K562 (cell line): ENCODE results near the gene COPE. TPM values are rescaled to one million over a fixed set of nuclear protein-coding genes. Genes with fewer than 3 reads are reported as not detected.
A peak's percentile ranks its signal among the peaks of the same experiment; 100 is the strongest.

ENCODE experiments used
- ATAC-seq: fragments of 200-7000 bp; cut with Tn5 transposase; 3 replicates; pipeline ENCODE4 v1.9.1; 2020; ENCODE audit warnings: moderate library complexity
- BruUV-seq: library from RNA; stranded (reverse); fragments of 400-500 nt; replicated peaks from 2 replicates; lab custom pipeline; 2021; lab: Mats Ljungman, UMichigan
- CTCF ChIA-PET: fragments of 300-600 bp; formaldehyde crosslinking; extraction: SDS; loops from one replicate; lab custom pipeline; 2021; ENCODE audit warnings: low intra/inter-chr PET ratio; lab: Yijun Ruan, JAX
- POLR2A ChIA-PET: fragments of 300-600, 350-650 bp; sonication (Branson Sonifier 250); formaldehyde crosslinking; extraction: SDS; loops from one replicate; lab custom pipeline; 2021; ENCODE audit warnings: antibody characterized with exemption, inconsistent platforms; lab: Yijun Ruan, JAX
- DNase-seq, 4 experiments: peaks; one replicate each; pipeline versions ENCODE4 v3.0.0 to v3.0.0-alpha.2; 2011 to 2018; ENCODE audit warnings: low spot score in 3 of 4, mixed read lengths in 3 of 4; ENCODE audit errors: extremely low read depth in 1 of 4
- FAIRE-seq: peaks from 2 replicates; lab custom pipeline; 2011; peaks lifted over from hg19 to GRCh38; lab: Jason Lieb, UNC
- H2AFZ ChIP-seq: 2 replicates; pipeline ENCODE4 v1.6.0; 2011; ENCODE audit warnings: low read depth, low read length, control low read depth, inconsistent platforms
- H3K27ac ChIP-seq: fragments of 200-600 bp; 3 replicates; pipeline ENCODE4 v1.8.0; 2011; ENCODE audit warnings: low read depth, mild to moderate bottlenecking, control low read depth, inconsistent platforms, low read length, moderate library complexity, mixed read lengths; ENCODE audit errors: extremely low read depth
- H3K27me3 ChIP-seq, 2 experiments: fragments of 300-600 bp in 1 of 2; 2 replicates in 1 of 2; 3 replicates in 1 of 2; pipeline versions ENCODE4 v1.6.0 to v1.8.0; 2011; ENCODE audit warnings: inconsistent platforms in 2 of 2, low read length in 2 of 2, mild to moderate bottlenecking in 1 of 2, mixed read lengths in 1 of 2, moderate library complexity in 1 of 2; ENCODE audit not compliant: control insufficient read depth in 2 of 2, insufficient read depth in 2 of 2
- H3K36me3 ChIP-seq: fragments of 300-600 bp; 3 replicates; pipeline ENCODE4 v1.8.0; 2011; ENCODE audit warnings: mild to moderate bottlenecking, low read length, inconsistent platforms; ENCODE audit not compliant: control insufficient read depth, insufficient read depth
- H3K4me1 ChIP-seq, 2 experiments: fragments of 200-600 bp in 1 of 2; replicated peaks in 1 of 2; 2 replicates in 1 of 2; 3 replicates in 1 of 2; pipeline versions ENCODE4 v1.5.1 to v1.8.0; 2011; ENCODE audit warnings: inconsistent platforms in 2 of 2, low read length in 2 of 2, mild to moderate bottlenecking in 1 of 2, mixed read lengths in 1 of 2, moderate library complexity in 1 of 2; ENCODE audit not compliant: control insufficient read depth in 2 of 2, insufficient read depth in 2 of 2
- H3K4me2 ChIP-seq: 2 replicates; pipeline ENCODE4 v1.6.1; 2011; ENCODE audit warnings: low read length, control low read depth, inconsistent platforms, mixed read lengths; ENCODE audit not compliant: insufficient read depth
- H3K4me3 ChIP-seq: fragments of 200-600 bp; sonication (generic), shearing (Covaris generic); 2 replicates; pipeline ENCODE4 v1.5.1; 2016; ENCODE audit warnings: control low read depth, inconsistent platforms
- H3K79me2 ChIP-seq: fragments of 200-600 bp; 3 replicates; pipeline ENCODE4 v1.8.0; 2011; ENCODE audit warnings: low read length, inconsistent platforms; ENCODE audit not compliant: control insufficient read depth, insufficient read depth
- H3K9ac ChIP-seq, 2 experiments: 2 replicates each; pipeline versions ENCODE4 v1.6.0 to v1.6.1; 2011; ENCODE audit warnings: low read depth in 2 of 2, low read length in 2 of 2, control low read depth in 1 of 2, inconsistent platforms in 1 of 2, mild to moderate bottlenecking in 1 of 2, mixed read lengths in 1 of 2; ENCODE audit not compliant: insufficient read depth in 1 of 2
- H3K9me1 ChIP-seq: one replicate; pipeline ENCODE4 v1.6.0; 2011; ENCODE audit warnings: inconsistent platforms, mild to moderate bottlenecking, low read length, moderate library complexity; ENCODE audit not compliant: control insufficient read depth, insufficient read depth
- H3K9me3 ChIP-seq: replicated peaks from 2 replicates; pipeline ENCODE4 v1.5.1; 2011; ENCODE audit warnings: low read depth, low read length, inconsistent platforms; ENCODE audit not compliant: control insufficient read depth, insufficient read depth
- H4K20me1 ChIP-seq: replicated peaks from 2 replicates; pipeline ENCODE4 v1.6.1; 2011; ENCODE audit warnings: low read length, inconsistent platforms, mixed read lengths; ENCODE audit not compliant: control insufficient read depth, insufficient read depth
- ARID2 ChIP-seq: fragments of 450-650 bp; IDR thresholded peaks from 2 replicates; pipeline ENCODE4 v1.6.1; 2017; ENCODE audit warnings: antibody characterized with exemption, mild to moderate bottlenecking
- BCOR ChIP-seq: fragments of 450-650 bp; IDR thresholded peaks from 2 replicates; pipeline ENCODE4 v1.6.1; 2016
- BRCA1 ChIP-seq, 2 experiments: fragments of 450-650 bp in 1 of 2; sonication (generic) in 1 of 2; formaldehyde crosslinking in 1 of 2; IDR thresholded peaks; 2 replicates each; pipeline versions ENCODE4 v1.5.0 to v1.6.1; 2017 to 2020; ENCODE audit warnings: mild to moderate bottlenecking in 1 of 2, missing genetic modification reagents in 1 of 2
- EWSR1 ChIP-seq: fragments of 450-650 bp; IDR thresholded peaks from 2 replicates; pipeline ENCODE4 v1.6.1; 2018; ENCODE audit warnings: borderline replicate concordance, mild to moderate bottlenecking, low read depth, moderate library complexity; ENCODE audit not compliant: partially characterized antibody
- IFI16 ChIP-seq: fragments of 250-450 bp; sonication (Bioruptor Pico); IDR thresholded peaks from 2 replicates; pipeline ENCODE4 v2.1.2; 2022; ENCODE audit warnings: mild to moderate bottlenecking, inconsistent platforms
- KLF16 ChIP-seq: IDR thresholded peaks from 2 replicates; pipeline ENCODE4 v1.6.1; 2016; ENCODE audit warnings: antibody characterized with exemption
- MTA2 ChIP-seq: fragments of 450-650 bp; IDR thresholded peaks from 2 replicates; pipeline ENCODE4 v1.6.1; 2016; ENCODE audit warnings: low read depth
- NR2C2 ChIP-seq, 2 experiments: fragments of 200-800 bp in 1 of 2; sonication (Bioruptor generic) in 1 of 2; sonication (generic) in 1 of 2; formaldehyde crosslinking in 1 of 2; IDR thresholded peaks; 2 replicates each; pipeline versions ENCODE4 v1.6.1 to v1.8.0; 2016 to 2022; ENCODE audit warnings: mild to moderate bottlenecking in 1 of 2, missing compliant biosample characterization in 1 of 2, missing genetic modification characterization in 1 of 2, missing genetic modification reagents in 1 of 2
- POLR3G ChIP-seq: IDR thresholded peaks from 2 replicates; pipeline ENCODE4 v1.6.1; 2011; ENCODE audit not compliant: insufficient read length, insufficient replicate concordance; ENCODE audit errors: extremely low read depth
- TSC22D4 ChIP-seq: fragments of 450-650 bp; IDR thresholded peaks from 2 replicates; pipeline ENCODE4 v1.6.1; 2016; ENCODE audit warnings: missing genetic modification characterization, missing biosample characterization, control low read depth
- ZNF780A ChIP-seq: fragments of 250-450 bp; sonication (Bioruptor Pico); IDR thresholded peaks from 2 replicates; pipeline ENCODE4 v1.5.0; 2021; ENCODE audit warnings: mild to moderate bottlenecking
- WGBS: fragments of 100-300 bp; shearing (Covaris generic); methylation state at CpG from one replicate; pipeline ENCODE4 v1.1.6; 2016; ENCODE audit warnings: low coverage, mixed read lengths; ENCODE audit not compliant: insufficient coverage; ENCODE audit errors: missing lambda C conversion rate; 5-methylcytosine and 5-hydroxymethylcytosine counted together
- in situ Hi-C: fragments of 300-500 bp; cut with MboI; formaldehyde crosslinking; loops from 4 replicates; pipeline ENCODE4 v1.15.0; 2018; ENCODE audit warnings: inconsistent platforms, mixed read lengths
- intact Hi-C: fragments of 100-400 bp; cut with micrococcal nuclease; formaldehyde crosslinking; loops from 2 replicates; pipeline ENCODE4 v1.14.2; 2022
- polyA plus RNA-seq, 8 experiments: library from polyadenylated mRNA; depleted of rRNA in 4 of 8; stranded (reverse) in 5 of 8; unstranded in 3 of 8; fragments of >200 nt; fragmentation: Nextera tagmentation in 2 of 8; fragmentation: Illumina TruSeq in 1 of 8; extraction: Ambion mirVana in 2 of 8; extraction: Trizol in 1 of 8; gene quantifications; 2 replicates each; pipeline versions ENCODE4 v1.2.1 to v1.2.3, GENCODE V29; 2011 to 2014; ENCODE audit warnings: inconsistent platforms in 1 of 8, missing spikeins in 1 of 8
- total RNA-seq, 7 experiments: library from RNA; depleted of rRNA in 6 of 7; stranded (reverse); fragments of >200 nt in 6 of 7; fragmentation: Illumina TruSeq in 2 of 7; extraction: Trizol in 2 of 7; gene quantifications; 2 replicates each; pipeline versions ENCODE4 v1.2.1 to v1.2.3, GENCODE V29; 2011 to 2021; ENCODE audit warnings: low replicate concordance in 1 of 7
- TF ChIP-seq, protein P1 (sequence below): fragments of 450-650 bp; formaldehyde crosslinking; IDR thresholded peaks from 2 replicates; pipeline ENCODE4 v1.4.0; 2022; ENCODE audit warnings: missing genetic modification characterization
- TF ChIP-seq, protein P2 (sequence below): fragments of 450-650 bp; formaldehyde crosslinking; IDR thresholded peaks from 2 replicates; pipeline ENCODE4 v1.4.0; 2020; ENCODE audit warnings: mild to moderate bottlenecking

The COPE gene
- total and polyA plus RNA-seq, 9 of the 15 experiments (the other 6 are each of a cell fraction or from before 2014, with no cell fraction given), result 5.8 to 273 (median 147) TPM

DNA sequence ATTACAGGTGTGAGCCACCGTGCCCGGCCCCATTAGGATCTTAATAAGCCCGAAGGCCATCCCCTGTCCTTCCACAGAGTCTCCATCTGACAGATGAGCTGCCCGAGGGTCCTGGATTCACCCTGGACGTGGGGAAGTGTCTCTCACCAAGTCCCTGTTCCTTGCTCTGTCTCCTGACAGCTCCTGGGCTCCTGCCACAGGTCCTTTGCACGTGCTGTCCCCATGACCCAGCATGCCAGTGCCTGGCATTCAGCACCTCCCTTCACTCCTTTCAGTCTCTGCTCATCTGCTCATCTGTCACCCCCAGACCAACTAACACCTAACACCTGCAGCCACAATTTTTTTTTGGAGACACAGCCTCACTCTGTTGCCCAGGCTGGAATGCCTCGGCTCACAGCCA, 37.7 kb downstream of the COPE start:
- Histone ChIP-seq H3K79me2 (no peaks in the 10 kb centered on the region), H3K4me1 (peaks cover 12 to 42% of the 10 kb centered on the region in 2 experiments; a peak in 4 of 5 replicates), H3K9me3 (peaks cover 7% of the 10 kb centered on the region), H3K9me1 (no peaks in the 10 kb centered on the region), H3K4me3 (no peak overlapping the region), H3K9ac (no peak overlapping the region), H3K27me3 (no peaks in the 10 kb centered on the region), H2AFZ (no peak overlapping the region), H3K4me2 (no peak overlapping the region), H3K27ac (no peak overlapping the region), H4K20me1 (no peaks in the 10 kb centered on the region), H3K36me3 (no peaks in the 10 kb centered on the region)
- intact Hi-C loops, result no loop called here
- BruUV-seq, result no TSS peak
- ChIA-PET POLR2A (interaction anchor here (0.5 kb wide), 1 partner anchor 18 kb away, joined by 3 read pairs; no protein-coding TSS in a partner anchor), CTCF (no interaction called here)
- FAIRE-seq, result no peak
- ATAC-seq, result no peak
- DNase-seq, result no peak
- TF ChIP-seq BCOR, result 0 out of 2 replicates have a peak, but pooled peaks have one; percentile 24
- TF ChIP-seq BRCA1 (IDR thresholded peaks at IDR 0.05), result no peak
- TF ChIP-seq BRCA1 (CRISPR knock-in tag; IDR thresholded peaks at IDR 0.05), result no peak
- 76% methylated on average over 7 of the region's 7 CpGs for WGBS
- in situ Hi-C loops, result no loop called here

DNA sequence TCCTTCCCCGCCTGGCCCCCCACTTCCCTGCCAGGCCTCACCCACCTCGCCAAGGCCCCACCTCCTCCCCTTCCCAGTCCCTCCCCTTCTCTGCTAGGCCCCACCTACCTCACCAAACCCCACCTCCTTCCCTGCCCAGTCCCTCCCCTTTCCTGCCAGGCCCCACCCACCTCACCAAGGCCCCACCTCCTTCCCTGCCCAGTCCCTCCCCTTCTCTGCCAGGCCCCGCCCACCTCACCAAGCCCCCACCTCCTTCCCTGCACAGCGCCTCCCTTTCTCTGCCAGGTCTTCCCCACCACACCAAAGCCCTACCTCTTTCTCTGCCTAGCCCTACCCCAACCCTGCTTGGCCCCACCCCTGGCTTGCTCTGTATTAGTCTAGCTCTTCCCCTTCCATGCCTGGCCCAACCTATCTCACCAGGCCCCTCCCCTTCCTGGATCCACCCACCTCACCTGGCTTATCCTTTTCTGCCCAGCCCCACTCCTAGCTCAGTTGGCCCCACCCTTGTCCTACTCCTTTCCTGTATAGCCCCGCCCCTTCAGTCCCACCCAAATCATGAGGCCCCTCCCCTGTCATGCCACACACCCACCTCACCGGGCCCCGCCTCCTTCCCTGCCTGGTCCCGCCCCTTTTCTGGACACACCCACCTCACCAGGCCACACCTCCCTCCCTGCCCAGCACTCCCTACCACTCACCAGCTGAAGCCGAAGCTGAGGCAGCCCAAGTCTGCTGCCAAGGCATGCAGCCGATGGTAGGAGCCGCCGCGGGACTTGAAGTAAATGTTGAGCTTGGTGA, 39.4 kb downstream of the COPE start:
- Histone ChIP-seq H3K4me3 (no peak overlapping the region), H3K27me3 (no peaks in the 10 kb centered on the region), H3K79me2 (no peaks in the 10 kb centered on the region), H3K4me2 (peak overlapping the region; percentile 8), H2AFZ (no peak overlapping the region), H3K4me1 (peaks cover 12 to 40% of the 10 kb centered on the region in 2 experiments; a peak in 4 of 5 replicates), H3K9me3 (peaks cover 8% of the 10 kb centered on the region), H3K27ac (no peak overlapping the region), H3K9ac (peak overlapping the region in 1 of 2 experiments; percentile 24; a peak in 1 of 4 replicates), H3K36me3 (no peaks in the 10 kb centered on the region), H4K20me1 (no peaks in the 10 kb centered on the region), H3K9me1 (no peaks in the 10 kb centered on the region)
- 5% methylated on average over 9 of the region's 13 CpGs for WGBS
- ChIA-PET POLR2A (interaction anchor here (0.5 to 1.4 kb wide), 6 partner anchors 11 to 107 kb away, joined by 3 to 4 read pairs (median 3); no protein-coding TSS in a partner anchor), CTCF (no interaction called here)
- intact Hi-C loops, result no loop called here
- ATAC-seq (peak; percentile 96), FAIRE-seq (peak; percentile 95), DNase-seq (peak; percentile 91 to 96 (median 96))
- in situ Hi-C loops, result no loop called here
- no TSS peak for BruUV-seq
- TF ChIP-seq MTA2, result no peak
- TF ChIP-seq KLF16, result no peak
- no peak for TF ChIP-seq NR2C2 (CRISPR knock-in tag; IDR thresholded peaks at IDR 0.05)
- no peak for TF ChIP-seq NR2C2 (tag; IDR thresholded peaks at IDR 0.05)
- TF ChIP-seq TSC22D4 (tag), result no peak
- TF ChIP-seq, protein P1, sequence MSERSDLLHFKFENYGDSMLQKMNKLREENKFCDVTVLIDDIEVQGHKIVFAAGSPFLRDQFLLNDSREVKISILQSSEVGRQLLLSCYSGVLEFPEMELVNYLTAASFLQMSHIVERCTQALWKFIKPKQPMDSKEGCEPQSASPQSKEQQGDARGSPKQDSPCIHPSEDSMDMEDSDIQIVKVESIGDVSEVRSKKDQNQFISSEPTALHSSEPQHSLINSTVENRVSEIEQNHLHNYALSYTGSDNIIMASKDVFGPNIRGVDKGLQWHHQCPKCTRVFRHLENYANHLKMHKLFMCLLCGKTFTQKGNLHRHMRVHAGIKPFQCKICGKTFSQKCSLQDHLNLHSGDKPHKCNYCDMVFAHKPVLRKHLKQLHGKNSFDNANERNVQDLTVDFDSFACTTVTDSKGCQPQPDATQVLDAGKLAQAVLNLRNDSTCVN (CRISPR knock-in tag), result 0 out of 2 replicates have a peak, but pooled peaks have one; percentile 39
- TF ChIP-seq ARID2, result no peak
- no peak for TF ChIP-seq POLR3G
- TF ChIP-seq ZNF780A (CRISPR knock-in tag), result no peak
- TF ChIP-seq EWSR1, result no peak
- TF ChIP-seq IFI16, result no peak
- TF ChIP-seq, protein P2, sequence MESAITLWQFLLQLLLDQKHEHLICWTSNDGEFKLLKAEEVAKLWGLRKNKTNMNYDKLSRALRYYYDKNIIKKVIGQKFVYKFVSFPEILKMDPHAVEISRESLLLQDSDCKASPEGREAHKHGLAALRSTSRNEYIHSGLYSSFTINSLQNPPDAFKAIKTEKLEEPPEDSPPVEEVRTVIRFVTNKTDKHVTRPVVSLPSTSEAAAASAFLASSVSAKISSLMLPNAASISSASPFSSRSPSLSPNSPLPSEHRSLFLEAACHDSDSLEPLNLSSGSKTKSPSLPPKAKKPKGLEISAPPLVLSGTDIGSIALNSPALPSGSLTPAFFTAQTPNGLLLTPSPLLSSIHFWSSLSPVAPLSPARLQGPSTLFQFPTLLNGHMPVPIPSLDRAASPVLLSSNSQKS, result no peak
